ENCODE data around the gene UBXN6. TPM values are rescaled to one million over a fixed set of nuclear protein-coding genes. Genes with fewer than 3 reads are reported as not detected.

The UBXN6 gene
- total RNA-seq, 3 donors from 2014 or later: 57.2 to 73.1 (median 70.7) TPM

DNA sequence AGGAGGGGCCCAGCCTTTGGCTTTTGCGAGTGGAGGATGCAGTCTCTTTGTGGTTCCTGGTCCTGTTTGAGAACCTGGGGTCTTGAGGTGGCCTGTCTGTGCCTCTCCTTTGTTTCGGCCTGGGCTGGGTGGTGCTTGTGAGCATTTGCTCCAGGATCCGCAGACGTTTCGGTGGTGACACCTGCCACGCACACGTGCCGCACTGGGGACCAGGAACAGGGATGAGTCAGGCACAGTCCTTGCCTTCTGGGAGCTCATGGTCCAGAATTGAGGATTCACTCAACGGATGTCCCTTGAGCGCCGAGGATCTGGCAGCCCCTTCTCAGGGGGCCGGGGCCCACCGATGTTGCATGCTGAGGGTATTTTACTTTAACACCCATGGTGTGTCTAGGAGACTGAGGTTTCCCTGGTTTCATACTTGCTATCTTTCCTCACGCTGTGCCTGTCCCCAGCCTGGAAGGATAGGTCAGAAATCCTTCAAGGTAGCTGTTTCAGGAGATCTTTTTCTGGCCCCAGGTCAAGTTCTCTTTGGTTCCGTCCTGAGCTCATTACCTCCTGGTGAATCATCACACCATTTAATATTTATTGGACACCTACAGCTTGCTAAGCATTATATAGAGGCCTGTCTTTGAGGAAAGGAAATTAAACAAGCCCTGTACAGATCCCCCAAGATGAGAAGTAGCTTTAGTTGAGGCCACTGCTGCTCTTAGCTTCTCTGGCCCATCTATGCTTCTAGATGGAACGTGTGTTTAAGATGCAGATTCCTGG, 19.6 kb upstream of the UBXN6 start:
- DNase-seq: no peak

DNA sequence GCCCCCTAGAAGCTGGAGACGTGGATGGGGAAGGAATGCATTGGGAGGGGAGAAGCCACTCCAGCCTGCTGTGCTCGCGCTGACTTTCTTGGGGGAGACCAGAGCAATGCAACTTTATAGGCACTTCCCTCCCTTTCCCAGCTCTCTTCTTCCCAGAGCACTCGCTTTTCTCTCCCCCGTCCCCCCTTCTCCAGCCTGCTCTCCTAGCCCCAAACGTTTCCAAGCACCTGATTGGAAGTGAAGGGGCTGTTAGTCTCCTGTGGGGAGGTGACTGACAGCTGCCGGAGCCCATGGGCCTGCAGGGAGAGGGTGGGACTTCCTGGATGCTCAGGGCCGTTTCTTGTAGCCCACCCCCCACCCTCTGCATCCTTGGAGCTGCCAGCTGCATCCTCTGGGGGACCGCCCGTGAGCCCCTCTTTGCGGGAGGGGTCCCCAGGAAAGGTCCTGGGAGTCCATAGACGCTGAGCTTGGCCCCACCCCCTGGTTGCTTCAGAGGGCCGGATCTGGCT, 17.0 kb upstream of the UBXN6 start:
- Mint-ChIP-seq H3K4me3 (no peak overlapping the region), H3K4me1 (ENCODE audit: low read depth) (peaks cover 19% of the 10 kb centered on the region), H3K27me3 (ENCODE audit: low read depth) (no peaks in the 10 kb centered on the region), H3K9me3 (no peaks in the 10 kb centered on the region), H3K36me3 (ENCODE audit: insufficient read depth) (peaks cover 5% of the 10 kb centered on the region)
- ATAC-seq (no peak), DNase-seq (no peak)

More for the DNA sequence above, 19.6 kb upstream of the UBXN6 start:
- Mint-ChIP-seq H3K4me3 (no peak overlapping the region), H3K36me3 (ENCODE audit: insufficient read depth) (peaks cover 5% of the 10 kb centered on the region), H3K9me3 (no peaks in the 10 kb centered on the region), H3K4me1 (ENCODE audit: low read depth) (peaks cover 15% of the 10 kb centered on the region), H3K27me3 (ENCODE audit: low read depth) (no peaks in the 10 kb centered on the region)
- ATAC-seq: no peak

GRCh38 chr19:4473763-4474513, 16.3 kb upstream of the UBXN6 start:
- no peak for DNase-seq
- no peaks in the 10 kb centered on the region for H3K9me3 Mint-ChIP-seq
- H3K36me3 Mint-ChIP-seq (ENCODE audit: insufficient read depth): peaks cover 5% of the 10 kb centered on the region
- peaks cover 19% of the 10 kb centered on the region for H3K4me1 Mint-ChIP-seq (ENCODE audit: low read depth)
- no peaks in the 10 kb centered on the region for H3K27me3 Mint-ChIP-seq (ENCODE audit: low read depth)
- ATAC-seq: no peak
- H3K4me3 Mint-ChIP-seq: no peak overlapping the region

GRCh38 chr19:4473011-4473762, 15.6 kb upstream of the UBXN6 start:
- no peak for DNase-seq
- no peak for ATAC-seq
- no peaks in the 10 kb centered on the region for H3K9me3 Mint-ChIP-seq
- H3K4me3 Mint-ChIP-seq: no peak overlapping the region
- H3K27me3 Mint-ChIP-seq (ENCODE audit: low read depth): no peaks in the 10 kb centered on the region
- peaks cover 19% of the 10 kb centered on the region for H3K4me1 Mint-ChIP-seq (ENCODE audit: low read depth)
- H3K36me3 Mint-ChIP-seq (ENCODE audit: insufficient read depth): peaks cover 5% of the 10 kb centered on the region

GRCh38 chr19:4472174-4472974, 14.8 kb upstream of the UBXN6 start, which contains the start of gene HDGFL2:
Gene HDGFL2, plus strand, starts transcription at chr19:4472297. Its CDS starts 54 bp downstream, at chr19:4472351.
- Mint-ChIP-seq H3K4me1 (ENCODE audit: low read depth) (peaks cover 19% of the 10 kb centered on the region), H3K36me3 (ENCODE audit: insufficient read depth) (peaks cover 3% of the 10 kb centered on the region), H3K9me3 (no peaks in the 10 kb centered on the region), H3K4me3 (no peak within 1 kb of the TSS), H3K27me3 (ENCODE audit: low read depth) (no peaks in the 10 kb centered on the region)
- DNase-seq (no peak), ATAC-seq (no peak)

DNA sequence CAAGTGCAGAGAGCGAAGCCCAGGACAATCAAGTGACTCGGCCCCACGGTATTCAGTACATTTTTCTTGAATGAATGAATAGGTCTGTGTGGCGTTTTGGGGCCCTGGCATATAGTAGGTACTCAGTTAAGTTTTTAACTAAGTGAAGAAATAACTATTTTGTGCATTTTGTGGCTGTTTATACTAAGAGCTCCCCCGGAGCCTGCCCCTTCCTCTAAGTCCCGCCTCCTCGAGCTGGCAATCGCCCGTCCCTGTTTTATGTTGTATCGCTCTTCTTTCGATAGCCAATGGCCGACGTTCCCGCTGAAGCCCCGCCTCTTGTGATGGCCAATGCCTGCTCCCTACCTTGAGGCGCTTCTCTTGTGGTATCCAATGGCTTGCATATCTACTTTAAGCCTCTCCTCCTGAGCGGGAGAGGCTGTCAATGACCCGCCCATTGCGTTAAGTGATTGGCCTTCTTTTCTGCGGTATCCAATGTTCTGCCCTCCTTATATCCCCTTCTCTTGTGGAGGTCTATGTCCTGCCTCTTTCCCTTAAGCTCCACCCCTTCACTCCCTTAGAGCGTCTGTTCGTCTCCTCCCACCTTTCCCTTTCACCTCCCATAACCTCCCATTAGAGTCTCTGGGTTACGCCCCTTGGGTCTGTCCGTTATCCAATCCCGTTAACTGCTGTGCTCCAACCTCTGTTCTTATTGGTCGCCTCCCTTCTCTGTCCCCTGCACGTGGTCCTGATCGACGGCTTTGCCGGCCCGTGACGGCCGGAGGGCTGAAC, 14.0 kb upstream of the UBXN6 start:
- peak; percentile 88 to 90 for ATAC-seq

DNA sequence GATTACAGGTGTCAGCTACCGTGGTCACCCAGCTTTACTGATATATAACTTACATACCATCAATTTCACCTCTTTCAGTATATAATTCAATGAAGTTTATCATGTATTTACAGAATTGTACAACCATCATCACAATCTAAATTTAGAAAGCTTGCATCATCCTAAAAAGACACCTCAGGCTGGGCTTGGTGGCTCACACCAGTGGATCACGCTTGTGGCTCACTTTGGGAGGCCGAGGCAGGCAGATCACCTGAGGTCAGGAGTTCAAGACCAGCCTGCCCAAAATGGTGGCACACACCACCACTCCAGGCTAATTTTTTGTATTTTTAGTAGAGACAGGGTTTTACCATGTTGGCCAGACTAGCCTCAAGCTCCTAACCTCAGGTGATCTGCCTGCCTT, 10.2 kb upstream of the UBXN6 start:
- H3K36me3 Mint-ChIP-seq (ENCODE audit: insufficient read depth): no peaks in the 10 kb centered on the region

More for the DNA sequence above, 14.0 kb upstream of the UBXN6 start:
- Mint-ChIP-seq H3K27me3 (ENCODE audit: low read depth) (no peaks in the 10 kb centered on the region), H3K4me3 (no peak overlapping the region), H3K4me1 (ENCODE audit: low read depth) (peaks cover 19% of the 10 kb centered on the region), H3K9me3 (no peaks in the 10 kb centered on the region), H3K36me3 (ENCODE audit: insufficient read depth) (peaks cover 2% of the 10 kb centered on the region)
- peak; percentile 95 for DNase-seq

GRCh38 chr19:4464815-4465581, 7.4 kb upstream of the UBXN6 start:
- ATAC-seq: no peak
- Mint-ChIP-seq H3K4me1 (ENCODE audit: low read depth) (no peaks in the 10 kb centered on the region), H3K4me3 (no peak overlapping the region), H3K9me3 (no peaks in the 10 kb centered on the region), H3K36me3 (ENCODE audit: insufficient read depth) (no peaks in the 10 kb centered on the region), H3K27me3 (ENCODE audit: low read depth) (no peaks in the 10 kb centered on the region)
- no peak for DNase-seq

More for the DNA sequence above, 10.2 kb upstream of the UBXN6 start:
- DNase-seq (no peak), ATAC-seq (no peak)
- Mint-ChIP-seq H3K27me3 (ENCODE audit: low read depth) (no peaks in the 10 kb centered on the region), H3K4me3 (no peak overlapping the region), H3K9me3 (no peaks in the 10 kb centered on the region), H3K4me1 (ENCODE audit: low read depth) (peaks cover 4% of the 10 kb centered on the region)

- H3K36me3 Mint-ChIP-seq (ENCODE audit: insufficient read depth): peaks cover 2% of the 10 kb centered on the region
- DNase-seq (peak; percentile 58), ATAC-seq (peak; percentile 16 to 23)
- no peaks in the 10 kb centered on the region for H3K9me3 Mint-ChIP-seq
- no peaks in the 10 kb centered on the region for H3K27me3 Mint-ChIP-seq (ENCODE audit: low read depth)
- H3K4me3 Mint-ChIP-seq: peak overlapping the region; percentile 91
- peaks cover 13% of the 10 kb centered on the region for H3K4me1 Mint-ChIP-seq (ENCODE audit: low read depth)
Measured at GRCh38 chr19:4456843-4457653, 546 bp downstream of the UBXN6 start.

DNA sequence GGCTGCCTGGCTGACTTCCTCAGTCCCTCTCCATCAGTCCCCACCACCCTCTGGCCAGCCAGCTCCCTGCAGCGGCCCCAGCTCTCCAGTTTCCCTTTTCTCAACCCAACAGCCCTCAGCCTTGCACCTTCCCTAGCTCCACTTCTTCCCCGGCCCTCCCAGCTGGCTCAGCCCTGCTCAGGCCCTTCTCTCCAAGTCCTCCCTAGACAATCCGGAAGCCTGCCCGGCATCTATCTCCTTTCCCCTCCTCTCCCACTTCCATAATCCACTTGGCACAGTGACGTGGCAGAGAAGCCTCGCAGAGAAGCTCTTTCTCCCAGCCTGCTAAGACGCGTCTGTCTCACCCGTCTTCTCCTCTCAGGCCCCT, 1.1 kb downstream of the UBXN6 start:
- ATAC-seq: no peak
- Mint-ChIP-seq H3K4me1 (ENCODE audit: low read depth) (peaks cover 13% of the 10 kb centered on the region), H3K4me3 (peak overlapping the region; percentile 91)

GRCh38 chr19:4455719-4456475, 1.7 kb downstream of the UBXN6 start:
- DNase-seq (no peak), ATAC-seq (no peak)

More for the DNA sequence above, 1.1 kb downstream of the UBXN6 start:
- peaks cover 4% of the 10 kb centered on the region for H3K36me3 Mint-ChIP-seq (ENCODE audit: insufficient read depth)
- no peak for DNase-seq
- no peaks in the 10 kb centered on the region for H3K9me3 Mint-ChIP-seq
- no peaks in the 10 kb centered on the region for H3K27me3 Mint-ChIP-seq (ENCODE audit: low read depth)

More at GRCh38 chr19:4455719-4456475, 1.7 kb downstream of the UBXN6 start:
- peaks cover 4% of the 10 kb centered on the region for H3K36me3 Mint-ChIP-seq (ENCODE audit: insufficient read depth)
- no peaks in the 10 kb centered on the region for H3K27me3 Mint-ChIP-seq (ENCODE audit: low read depth)
- H3K4me1 Mint-ChIP-seq (ENCODE audit: low read depth): peaks cover 13% of the 10 kb centered on the region
- H3K9me3 Mint-ChIP-seq: no peaks in the 10 kb centered on the region
- H3K4me3 Mint-ChIP-seq: peak overlapping the region; percentile 91
